Loucy (cell line): ENCODE measurements around the gene GFRA1.

Experiments used
- H2AFZ ChIP-seq: fragments of 200-600 bp; sonication (generic); 2 replicates; pipeline ENCODE4 v1.6.0; 2016; ENCODE audit warnings: antibody characterized with exemption, mild to moderate bottlenecking, low read length, moderate library complexity
- H3F3A ChIP-seq: fragments of 200-600 bp; 2 replicates; pipeline ENCODE4 v1.6.0; 2016; ENCODE audit warnings: antibody characterized with exemption, low read depth, mild to moderate bottlenecking
- H3K27me3 ChIP-seq: fragments of 200-600 bp; sonication (generic); 2 replicates; pipeline ENCODE4 v1.6.1; 2014; ENCODE audit warnings: low read length, mild to moderate bottlenecking; ENCODE audit not compliant: insufficient read depth, poor library complexity, severe bottlenecking
- H3K36me3 ChIP-seq: fragments of 200-600 bp; sonication (generic); 2 replicates; pipeline ENCODE4 v1.6.1; 2016; ENCODE audit warnings: low read length; ENCODE audit not compliant: insufficient read depth
- H3K4me1 ChIP-seq: fragments of 200-600 bp; sonication (generic); 2 replicates; pipeline ENCODE4 v1.5.1; 2014; ENCODE audit warnings: low read length, mild to moderate bottlenecking; ENCODE audit not compliant: insufficient read depth, poor library complexity, severe bottlenecking
- H3K4me2 ChIP-seq: fragments of 200-600 bp; sonication (generic); 2 replicates; pipeline ENCODE4 v1.6.0; 2014; ENCODE audit warnings: antibody characterized with exemption, low read length, low read depth, mild to moderate bottlenecking; ENCODE audit not compliant: poor library complexity, severe bottlenecking
- H3K4me3 ChIP-seq: fragments of 200-600 bp; sonication (generic); 2 replicates; pipeline ENCODE4 v1.5.1; 2014; ENCODE audit warnings: low read length, mild to moderate bottlenecking, mixed read lengths; ENCODE audit not compliant: poor library complexity, severe bottlenecking
- H3K79me2 ChIP-seq: fragments of 200-600 bp; sonication (generic); 2 replicates; pipeline ENCODE4 v1.6.1; 2014; ENCODE audit warnings: low read length; ENCODE audit not compliant: insufficient read depth
- H3K9ac ChIP-seq: fragments of 200-600 bp; sonication (generic); 2 replicates; pipeline ENCODE4 v1.6.0; 2014; ENCODE audit warnings: mild to moderate bottlenecking, low read depth, low read length, moderate library complexity; ENCODE audit not compliant: poor library complexity, severe bottlenecking
- H3K9me2 ChIP-seq: fragments of 200-600 bp; sonication (generic); replicated peaks from 2 replicates; pipeline ENCODE4 v1.6.1; 2016; ENCODE audit warnings: low read depth, low read length, mixed read lengths
- H3K9me3 ChIP-seq: fragments of 200-600 bp; sonication (generic); 2 replicates; pipeline ENCODE4 v1.6.1; 2014; ENCODE audit warnings: mild to moderate bottlenecking, antibody characterized with exemption, low read length, low read depth; ENCODE audit not compliant: insufficient read depth
- H4K20me1 ChIP-seq: fragments of 200-600 bp; sonication (generic); 2 replicates; pipeline ENCODE4 v1.6.0; 2014; ENCODE audit warnings: antibody characterized with exemption, low read length, mild to moderate bottlenecking; ENCODE audit not compliant: insufficient read depth, poor library complexity, severe bottlenecking
- CTCF ChIP-seq: fragments of 200-600 bp; sonication (generic); conservative IDR thresholded peaks from 2 replicates; pipeline ENCODE4 v1.5.1; 2014; ENCODE audit warnings: mild to moderate bottlenecking, antibody characterized with exemption, low read length
- EZH2phosphoT487 ChIP-seq: fragments of 200-600 bp; IDR thresholded peaks from 2 replicates; pipeline ENCODE4 v1.6.1; 2018; ENCODE audit warnings: antibody characterized with exemption, mild to moderate bottlenecking, moderate library complexity, borderline replicate concordance

Gene GFRA1

GRCh38 chr10:116063107-116063506 lies 209.9 kb downstream of the GFRA1 start:
- H3K27me3 ChIP-seq = no peaks in the 10 kb centered on the region
- no peak overlapping the region for H3K4me3 ChIP-seq
- no peaks in the 10 kb centered on the region for H3K9me3 ChIP-seq
- no peaks in the 10 kb centered on the region for H3K9me2 ChIP-seq
- H3K79me2 ChIP-seq = no peaks in the 10 kb centered on the region
- no peaks in the 10 kb centered on the region for H3F3A ChIP-seq
- no peak overlapping the region for H2AFZ ChIP-seq
- H3K36me3 ChIP-seq = peaks cover 27% of the 10 kb centered on the region; the same call in 1 of the 2 replicates
- no peaks in the 10 kb centered on the region for H4K20me1 ChIP-seq
- TF ChIP-seq CTCF (no peak), EZH2phosphoT487 (no peak)
- H3K9ac ChIP-seq = no peak overlapping the region
- peaks cover 31% of the 10 kb centered on the region for H3K4me1 ChIP-seq
- H3K4me2 ChIP-seq = no peak overlapping the region

- H3K4me2 ChIP-seq = no peak overlapping the region
These were observed 212.1 kb downstream of the GFRA1 start for GRCh38 chr10:116060864-116061263.

GRCh38 chr10:116059320-116059719 lies 213.7 kb downstream of the GFRA1 start:
- H3F3A ChIP-seq = no peaks in the 10 kb centered on the region

More at GRCh38 chr10:116060864-116061263, 212.1 kb downstream of the GFRA1 start:
- no peaks in the 10 kb centered on the region for H3K27me3 ChIP-seq
- H3K9ac ChIP-seq = no peak overlapping the region
- no peaks in the 10 kb centered on the region for H3K79me2 ChIP-seq
- H3K36me3 ChIP-seq = peaks cover 27% of the 10 kb centered on the region; the same call in 1 of the 2 replicates
- H3K4me3 ChIP-seq = no peak overlapping the region
- H4K20me1 ChIP-seq = no peaks in the 10 kb centered on the region
- H3F3A ChIP-seq = no peaks in the 10 kb centered on the region
- peaks cover 31% of the 10 kb centered on the region for H3K4me1 ChIP-seq
- TF ChIP-seq CTCF (no peak), EZH2phosphoT487 (no peak)
- H3K9me2 ChIP-seq = no peaks in the 10 kb centered on the region
- H2AFZ ChIP-seq = no peak overlapping the region
- no peaks in the 10 kb centered on the region for H3K9me3 ChIP-seq

More at GRCh38 chr10:116059320-116059719, 213.7 kb downstream of the GFRA1 start:
- Histone ChIP-seq H3K27me3 (no peaks in the 10 kb centered on the region), H3K36me3 (peaks cover 21% of the 10 kb centered on the region; the same call in 1 of the 2 replicates), H4K20me1 (no peaks in the 10 kb centered on the region), H3K4me2 (no peak overlapping the region), H2AFZ (no peak overlapping the region), H3K4me3 (no peak overlapping the region), H3K9me2 (no peaks in the 10 kb centered on the region), H3K9me3 (no peaks in the 10 kb centered on the region), H3K4me1 (peaks cover 23% of the 10 kb centered on the region), H3K9ac (no peak overlapping the region), H3K79me2 (no peaks in the 10 kb centered on the region)
- TF ChIP-seq CTCF (no peak), EZH2phosphoT487 (no peak)
